HepG2 (cell line): ENCODE results near the gene IGF2BP3. TPM values are rescaled to one million over a fixed set of nuclear protein-coding genes. Genes with fewer than 3 reads are reported as not detected.

Experiments used
- DNMT3B ChIP-seq: conservative IDR thresholded peaks from 2 replicates; pipeline ENCODE4 v1.6.1; 2016; ENCODE audit warnings: missing biosample characterization, control low read depth
- ERF ChIP-seq: IDR thresholded peaks from 2 replicates; pipeline ENCODE4 v1.6.1; 2018; ENCODE audit warnings: missing biosample characterization, missing genetic modification reagents
- GATAD1 ChIP-seq: IDR thresholded peaks from 2 replicates; pipeline ENCODE4 v1.6.1; 2016; ENCODE audit warnings: missing genetic modification reagents, missing compliant biosample characterization
- HCFC1 ChIP-seq: fragments of 150-350 bp; IDR thresholded peaks from 2 replicates; pipeline ENCODE4 v1.6.1; 2014; ENCODE audit warnings: low read depth, low read length
- HES4 ChIP-seq: sonication (generic); formaldehyde crosslinking; IDR thresholded peaks from 2 replicates; pipeline ENCODE4 v1.9.0; 2021; ENCODE audit warnings: mild to moderate bottlenecking, missing genetic modification reagents, borderline replicate concordance
- HNRNPH1 ChIP-seq: fragments of 200-400 bp; formaldehyde crosslinking; optimal IDR thresholded peaks from 2 replicates; pipeline ENCODE3; 2017; ENCODE audit warnings: mild to moderate bottlenecking, low read depth, low read length
- NFIC ChIP-seq: IDR thresholded peaks from 2 replicates; pipeline ENCODE4 v1.6.1; 2012; ENCODE audit warnings: mild to moderate bottlenecking, low read length, inconsistent platforms
- RAD21 ChIP-seq: fragments of 450-650 bp; formaldehyde crosslinking; IDR thresholded peaks from 2 replicates; pipeline ENCODE4 v1.5.0; 2020; ENCODE audit warnings: mild to moderate bottlenecking
- RFX1 ChIP-seq: fragments of 450-650 bp; IDR thresholded peaks from 2 replicates; pipeline ENCODE4 v1.6.1; 2017
- SALL1 ChIP-seq: sonication (generic); formaldehyde crosslinking; IDR thresholded peaks from 2 replicates; pipeline ENCODE4 v1.8.0; 2022; ENCODE audit warnings: mild to moderate bottlenecking, missing genetic modification reagents
- SCMH1 ChIP-seq: sonication (generic); formaldehyde crosslinking; IDR thresholded peaks from 2 replicates; pipeline ENCODE4 v1.9.0; 2021; ENCODE audit warnings: missing genetic modification reagents, mild to moderate bottlenecking, borderline replicate concordance
- SKI ChIP-seq: fragments of 450-650 bp; IDR thresholded peaks from one replicate; pipeline ENCODE4 v1.6.1; 2018; ENCODE audit warnings: mild to moderate bottlenecking; ENCODE audit not compliant: partially characterized antibody
- THAP11 ChIP-seq: IDR thresholded peaks from 2 replicates; pipeline ENCODE4 v1.6.1; 2016; ENCODE audit warnings: missing biosample characterization, missing genetic modification reagents
- ZFP90 ChIP-seq: sonication (generic); formaldehyde crosslinking; IDR thresholded peaks from 2 replicates; pipeline ENCODE4 v1.8.0; 2022; ENCODE audit warnings: missing genetic modification reagents, mild to moderate bottlenecking, inconsistent platforms, borderline replicate concordance
- ZNF282 ChIP-seq: fragments of 450-650 bp; IDR thresholded peaks from 2 replicates; pipeline ENCODE4 v1.6.1; 2018; ENCODE audit not compliant: partially characterized antibody
- ZNF552 ChIP-seq: sonication (generic); formaldehyde crosslinking; IDR thresholded peaks from 2 replicates; pipeline ENCODE4 v1.9.0; 2022; ENCODE audit warnings: missing genetic modification reagents, mild to moderate bottlenecking, borderline replicate concordance
- ZNF850 ChIP-seq: sonication (generic); formaldehyde crosslinking; conservative IDR thresholded peaks from 2 replicates; pipeline ENCODE4 v1.9.0; 2021; ENCODE audit warnings: mild to moderate bottlenecking, missing genetic modification reagents
- ZSCAN9 ChIP-seq: IDR thresholded peaks from 2 replicates; pipeline ENCODE4 v1.6.1; 2016; ENCODE audit warnings: borderline replicate concordance
- polyA plus RNA-seq, 8 experiments: library from polyadenylated mRNA; depleted of rRNA in 3 of 8; stranded (reverse) in 7 of 8; unstranded in 1 of 8; fragments of >200 nt; fragmentation: Illumina TruSeq in 4 of 8; extraction: Trizol in 4 of 8; gene quantifications; 2 replicates each; pipeline versions ENCODE4 v1.2.1 to v1.2.3, GENCODE V29; 2011 to 2016; ENCODE audit warnings: low read depth in 4 of 8, missing spikeins in 1 of 8, mixed read lengths in 1 of 8; ENCODE audit not compliant: insufficient read depth in 1 of 8
- total RNA-seq, 5 experiments: library from RNA; depleted of rRNA; stranded (reverse); fragments of >200 nt; fragmentation: Illumina TruSeq; extraction: Trizol; gene quantifications; 2 replicates each; pipeline ENCODE4 v1.2.3, GENCODE V29; 2016; ENCODE audit warnings: low read depth in 1 of 5
- TF ChIP-seq, protein P1 (sequence below): IDR thresholded peaks from 2 replicates; pipeline ENCODE4 v1.6.1; 2016; ENCODE audit warnings: mild to moderate bottlenecking
- TF ChIP-seq, protein P2 (sequence below): IDR thresholded peaks from 2 replicates; pipeline ENCODE4 v1.4.0; 2020; ENCODE audit warnings: mild to moderate bottlenecking, missing genetic modification reagents
- TF ChIP-seq, protein P3 (sequence below): sonication (generic); formaldehyde crosslinking; IDR thresholded peaks from 2 replicates; pipeline ENCODE4 v1.4.0; 2020; ENCODE audit warnings: missing genetic modification reagents, borderline replicate concordance
- TF ChIP-seq, protein P4 (sequence below): sonication (generic); formaldehyde crosslinking; IDR thresholded peaks from 2 replicates; pipeline ENCODE4 v1.9.0; 2022; ENCODE audit warnings: missing genetic modification reagents, mild to moderate bottlenecking, borderline replicate concordance

The IGF2BP3 gene
- total and polyA plus RNA-seq, 2 of the 13 experiments (the other 11 are each of a cell fraction or from before 2014, with no cell fraction given): 37.7 to 39.5 TPM

DNA sequence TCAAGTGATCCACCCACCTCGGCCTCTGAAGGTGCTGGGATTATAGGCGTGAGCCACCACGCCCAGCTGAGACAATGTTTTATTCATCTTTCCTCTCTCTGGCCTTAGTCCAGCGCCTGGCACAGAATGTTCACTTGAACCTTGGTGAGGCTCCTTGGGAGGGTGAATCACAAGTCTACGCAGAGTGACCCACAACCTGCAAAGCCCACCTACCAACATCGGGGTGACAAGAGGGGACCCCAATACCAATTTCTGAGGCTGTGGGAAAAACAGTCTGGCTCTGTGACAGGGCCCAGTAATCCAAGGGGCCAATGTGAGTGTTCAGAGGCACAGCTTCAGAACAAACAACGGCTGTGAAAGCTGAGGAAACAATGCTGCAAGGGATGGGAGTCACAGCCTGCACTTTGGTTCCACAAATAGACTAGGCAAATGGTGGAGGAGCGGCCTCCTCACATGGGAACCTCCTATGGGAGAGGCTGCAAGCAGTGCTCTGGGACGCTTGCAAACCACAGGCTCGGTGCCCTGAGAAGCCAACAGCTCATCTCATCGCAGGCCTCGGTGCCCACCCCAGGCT lies 176.7 kb downstream of the IGF2BP3 start (continued):
- peak; percentile 94 for TF ChIP-seq SALL1 (CRISPR knock-in tag)
- TF ChIP-seq ZNF850 (CRISPR knock-in tag): no peak
- TF ChIP-seq THAP11: peak; percentile 61
- no peak for TF ChIP-seq RFX1
- TF ChIP-seq HNRNPH1: no peak
- TF ChIP-seq ZSCAN9 (CRISPR knock-in tag): peak; percentile 84
- TF ChIP-seq, protein P1, sequence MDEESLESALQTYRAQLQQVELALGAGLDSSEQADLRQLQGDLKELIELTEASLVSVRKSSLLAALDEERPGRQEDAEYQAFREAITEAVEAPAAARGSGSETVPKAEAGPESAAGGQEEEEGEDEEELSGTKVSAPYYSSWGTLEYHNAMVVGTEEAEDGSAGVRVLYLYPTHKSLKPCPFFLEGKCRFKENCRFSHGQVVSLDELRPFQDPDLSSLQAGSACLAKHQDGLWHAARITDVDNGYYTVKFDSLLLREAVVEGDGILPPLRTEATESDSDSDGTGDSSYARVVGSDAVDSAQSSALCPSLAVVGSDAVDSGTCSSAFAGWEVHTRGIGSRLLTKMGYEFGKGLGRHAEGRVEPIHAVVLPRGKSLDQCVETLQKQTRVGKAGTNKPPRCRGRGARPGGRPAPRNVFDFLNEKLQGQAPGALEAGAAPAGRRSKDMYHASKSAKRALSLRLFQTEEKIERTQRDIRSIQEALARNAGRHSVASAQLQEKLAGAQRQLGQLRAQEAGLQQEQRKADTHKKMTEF (CRISPR knock-in tag): peak; percentile 47; the same call in 1 of the 2 replicates
- no peak for TF ChIP-seq ZNF282
- peak; percentile 42; the same call in 1 of the 2 replicates for TF ChIP-seq RAD21 (CRISPR knock-in tag)
- TF ChIP-seq, protein P2, sequence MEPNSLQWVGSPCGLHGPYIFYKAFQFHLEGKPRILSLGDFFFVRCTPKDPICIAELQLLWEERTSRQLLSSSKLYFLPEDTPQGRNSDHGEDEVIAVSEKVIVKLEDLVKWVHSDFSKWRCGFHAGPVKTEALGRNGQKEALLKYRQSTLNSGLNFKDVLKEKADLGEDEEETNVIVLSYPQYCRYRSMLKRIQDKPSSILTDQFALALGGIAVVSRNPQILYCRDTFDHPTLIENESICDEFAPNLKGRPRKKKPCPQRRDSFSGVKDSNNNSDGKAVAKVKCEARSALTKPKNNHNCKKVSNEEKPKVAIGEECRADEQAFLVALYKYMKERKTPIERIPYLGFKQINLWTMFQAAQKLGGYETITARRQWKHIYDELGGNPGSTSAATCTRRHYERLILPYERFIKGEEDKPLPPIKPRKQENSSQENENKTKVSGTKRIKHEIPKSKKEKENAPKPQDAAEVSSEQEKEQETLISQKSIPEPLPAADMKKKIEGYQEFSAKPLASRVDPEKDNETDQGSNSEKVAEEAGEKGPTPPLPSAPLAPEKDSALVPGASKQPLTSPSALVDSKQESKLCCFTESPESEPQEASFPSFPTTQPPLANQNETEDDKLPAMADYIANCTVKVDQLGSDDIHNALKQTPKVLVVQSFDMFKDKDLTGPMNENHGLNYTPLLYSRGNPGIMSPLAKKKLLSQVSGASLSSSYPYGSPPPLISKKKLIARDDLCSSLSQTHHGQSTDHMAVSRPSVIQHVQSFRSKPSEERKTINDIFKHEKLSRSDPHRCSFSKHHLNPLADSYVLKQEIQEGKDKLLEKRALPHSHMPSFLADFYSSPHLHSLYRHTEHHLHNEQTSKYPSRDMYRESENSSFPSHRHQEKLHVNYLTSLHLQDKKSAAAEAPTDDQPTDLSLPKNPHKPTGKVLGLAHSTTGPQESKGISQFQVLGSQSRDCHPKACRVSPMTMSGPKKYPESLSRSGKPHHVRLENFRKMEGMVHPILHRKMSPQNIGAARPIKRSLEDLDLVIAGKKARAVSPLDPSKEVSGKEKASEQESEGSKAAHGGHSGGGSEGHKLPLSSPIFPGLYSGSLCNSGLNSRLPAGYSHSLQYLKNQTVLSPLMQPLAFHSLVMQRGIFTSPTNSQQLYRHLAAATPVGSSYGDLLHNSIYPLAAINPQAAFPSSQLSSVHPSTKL: peak; percentile 84
- peak; percentile 73 for TF ChIP-seq GATAD1
- TF ChIP-seq DNMT3B (CRISPR knock-in tag): no peak
- TF ChIP-seq SCMH1 (CRISPR knock-in tag): no peak
- TF ChIP-seq, protein P3, sequence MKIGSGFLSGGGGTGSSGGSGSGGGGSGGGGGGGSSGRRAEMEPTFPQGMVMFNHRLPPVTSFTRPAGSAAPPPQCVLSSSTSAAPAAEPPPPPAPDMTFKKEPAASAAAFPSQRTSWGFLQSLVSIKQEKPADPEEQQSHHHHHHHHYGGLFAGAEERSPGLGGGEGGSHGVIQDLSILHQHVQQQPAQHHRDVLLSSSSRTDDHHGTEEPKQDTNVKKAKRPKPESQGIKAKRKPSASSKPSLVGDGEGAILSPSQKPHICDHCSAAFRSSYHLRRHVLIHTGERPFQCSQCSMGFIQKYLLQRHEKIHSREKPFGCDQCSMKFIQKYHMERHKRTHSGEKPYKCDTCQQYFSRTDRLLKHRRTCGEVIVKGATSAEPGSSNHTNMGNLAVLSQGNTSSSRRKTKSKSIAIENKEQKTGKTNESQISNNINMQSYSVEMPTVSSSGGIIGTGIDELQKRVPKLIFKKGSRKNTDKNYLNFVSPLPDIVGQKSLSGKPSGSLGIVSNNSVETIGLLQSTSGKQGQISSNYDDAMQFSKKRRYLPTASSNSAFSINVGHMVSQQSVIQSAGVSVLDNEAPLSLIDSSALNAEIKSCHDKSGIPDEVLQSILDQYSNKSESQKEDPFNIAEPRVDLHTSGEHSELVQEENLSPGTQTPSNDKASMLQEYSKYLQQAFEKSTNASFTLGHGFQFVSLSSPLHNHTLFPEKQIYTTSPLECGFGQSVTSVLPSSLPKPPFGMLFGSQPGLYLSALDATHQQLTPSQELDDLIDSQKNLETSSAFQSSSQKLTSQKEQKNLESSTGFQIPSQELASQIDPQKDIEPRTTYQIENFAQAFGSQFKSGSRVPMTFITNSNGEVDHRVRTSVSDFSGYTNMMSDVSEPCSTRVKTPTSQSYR (CRISPR knock-in tag): peak; percentile 27; the same call in 1 of the 2 replicates
- no peak for TF ChIP-seq ZNF552 (CRISPR knock-in tag)
- no peak for TF ChIP-seq HCFC1
- TF ChIP-seq, protein P4, sequence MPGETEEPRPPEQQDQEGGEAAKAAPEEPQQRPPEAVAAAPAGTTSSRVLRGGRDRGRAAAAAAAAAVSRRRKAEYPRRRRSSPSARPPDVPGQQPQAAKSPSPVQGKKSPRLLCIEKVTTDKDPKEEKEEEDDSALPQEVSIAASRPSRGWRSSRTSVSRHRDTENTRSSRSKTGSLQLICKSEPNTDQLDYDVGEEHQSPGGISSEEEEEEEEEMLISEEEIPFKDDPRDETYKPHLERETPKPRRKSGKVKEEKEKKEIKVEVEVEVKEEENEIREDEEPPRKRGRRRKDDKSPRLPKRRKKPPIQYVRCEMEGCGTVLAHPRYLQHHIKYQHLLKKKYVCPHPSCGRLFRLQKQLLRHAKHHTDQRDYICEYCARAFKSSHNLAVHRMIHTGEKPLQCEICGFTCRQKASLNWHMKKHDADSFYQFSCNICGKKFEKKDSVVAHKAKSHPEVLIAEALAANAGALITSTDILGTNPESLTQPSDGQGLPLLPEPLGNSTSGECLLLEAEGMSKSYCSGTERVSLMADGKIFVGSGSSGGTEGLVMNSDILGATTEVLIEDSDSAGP (CRISPR knock-in tag): peak; percentile 69; the same call in 1 of the 2 replicates
- TF ChIP-seq HES4 (CRISPR knock-in tag): no peak
- TF ChIP-seq ERF: peak; percentile 59; the same call in 1 of the 2 replicates
- TF ChIP-seq SKI: no peak
- no peak for TF ChIP-seq ZFP90 (CRISPR knock-in tag)
- TF ChIP-seq NFIC: peak; percentile 65; the same call in 1 of the 2 replicates
